MCF 10A (cell line): ENCODE data around the gene IER5L. TPM values are rescaled to one million over a fixed set of nuclear protein-coding genes. Genes with fewer than 3 reads are reported as not detected.

Experiments
- BruUV-seq: library from RNA; stranded (reverse); fragments of 400-500 nt; replicated peaks from 2 replicates; lab custom pipeline; 2021; lab: Mats Ljungman, UMichigan
- CTCF ChIA-PET: fragments of 300-600 bp; sonication (Branson Sonifier 250); formaldehyde crosslinking; extraction: SDS; loops from one replicate; lab custom pipeline; 2021; ENCODE audit warnings: antibody characterized with exemption, inconsistent platforms; lab: Yijun Ruan, JAX
- POLR2A ChIA-PET: fragments of 300-600, 350-650 bp; sonication (Branson Sonifier 250); formaldehyde crosslinking; extraction: SDS; loops from one replicate; lab custom pipeline; 2020; ENCODE audit warnings: antibody characterized with exemption, inconsistent platforms; lab: Yijun Ruan, JAX
- DNase-seq: peaks from one replicate; pipeline ENCODE4 v3.0.0-alpha.2; 2018; ENCODE audit not compliant: unreplicated experiment
- H3K27ac Mint-ChIP-seq: one replicate; pipeline ENCODE4 v1.8.0; 2022; ENCODE audit warnings: mild to moderate bottlenecking, low read depth, mixed read lengths; ENCODE audit not compliant: unreplicated experiment
- H3K27me3 Mint-ChIP-seq: one replicate; pipeline ENCODE4 v1.8.0; 2022; ENCODE audit warnings: mixed read lengths; ENCODE audit not compliant: insufficient read depth, unreplicated experiment
- H3K36me3 Mint-ChIP-seq: one replicate; pipeline ENCODE4 v1.8.0; 2022; ENCODE audit warnings: mild to moderate bottlenecking, moderate library complexity, mixed read lengths; ENCODE audit not compliant: insufficient read depth, unreplicated experiment
- H3K4me1 Mint-ChIP-seq: one replicate; pipeline ENCODE4 v1.8.0; 2022; ENCODE audit warnings: mixed read lengths; ENCODE audit not compliant: insufficient read depth, unreplicated experiment
- H3K4me3 Mint-ChIP-seq: one replicate; pipeline ENCODE4 v1.8.0; 2022; ENCODE audit warnings: mild to moderate bottlenecking, moderate library complexity, mixed read lengths; ENCODE audit not compliant: unreplicated experiment
- H3K9me3 Mint-ChIP-seq: one replicate; pipeline ENCODE4 v1.8.0; 2022; ENCODE audit warnings: mixed read lengths; ENCODE audit not compliant: unreplicated experiment
- intact Hi-C: fragments of 100-400 bp; cut with micrococcal nuclease; formaldehyde crosslinking; loops from 2 replicates; pipeline ENCODE4 v1.14.1; 2022
- total RNA-seq: library from RNA; stranded (reverse); gene quantifications from 2 replicates; pipeline ENCODE4 v1.2.3, GENCODE V29; 2022
- TF ChIP-seq, protein P1 (sequence below): fragments of 200-600 bp; IDR thresholded peaks from one replicate; pipeline ENCODE4 v1.8.0; 2022; ENCODE audit warnings: antibody characterized with exemption, mild to moderate bottlenecking; ENCODE audit not compliant: unreplicated experiment

Gene IER5L
- total RNA-seq, 1 experiment from 2014 or later = 13.4 TPM

DNA sequence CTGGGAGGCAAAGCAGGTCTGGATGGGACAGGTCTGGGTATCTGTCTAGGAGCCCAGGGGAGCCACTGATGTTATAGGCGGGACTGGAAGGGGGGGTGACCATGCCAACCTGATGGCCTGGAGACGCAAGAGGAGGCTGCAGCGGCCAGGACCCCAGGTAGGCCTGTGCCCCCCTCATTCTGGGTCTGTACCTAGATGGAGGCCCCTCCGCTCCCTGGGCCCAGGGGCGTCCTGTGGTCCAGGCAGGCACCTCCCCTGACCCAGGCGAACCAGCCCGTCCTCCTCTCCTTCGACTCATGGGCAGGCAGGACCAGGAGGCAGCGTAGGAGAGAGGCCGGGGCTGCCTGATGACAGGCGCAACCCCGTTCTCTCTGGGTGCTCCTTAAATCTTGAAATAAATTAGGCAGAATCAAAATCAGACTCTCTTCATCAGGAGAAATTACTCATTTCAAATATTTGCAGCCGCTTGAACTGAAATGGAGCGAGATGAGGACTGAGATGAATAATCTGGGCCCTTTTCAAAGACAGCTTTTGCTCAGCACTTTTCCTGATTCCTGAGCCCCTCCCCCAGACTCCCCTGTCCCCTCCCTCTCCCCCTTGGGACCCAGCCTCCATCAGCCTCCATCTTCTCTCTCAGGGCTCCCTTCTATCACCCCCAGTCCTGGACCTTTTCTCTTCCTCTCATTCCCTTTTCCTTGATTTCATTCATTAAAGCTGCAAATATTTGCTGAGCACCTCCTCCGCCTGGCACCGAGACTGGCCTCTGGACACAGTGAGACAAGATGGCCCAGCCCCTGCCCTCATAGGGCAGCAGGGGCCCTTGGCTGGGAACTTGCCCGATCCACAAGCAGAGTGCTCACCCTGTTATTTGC, 46.8 kb upstream of the IER5L start:
- TF ChIP-seq, protein P1, sequence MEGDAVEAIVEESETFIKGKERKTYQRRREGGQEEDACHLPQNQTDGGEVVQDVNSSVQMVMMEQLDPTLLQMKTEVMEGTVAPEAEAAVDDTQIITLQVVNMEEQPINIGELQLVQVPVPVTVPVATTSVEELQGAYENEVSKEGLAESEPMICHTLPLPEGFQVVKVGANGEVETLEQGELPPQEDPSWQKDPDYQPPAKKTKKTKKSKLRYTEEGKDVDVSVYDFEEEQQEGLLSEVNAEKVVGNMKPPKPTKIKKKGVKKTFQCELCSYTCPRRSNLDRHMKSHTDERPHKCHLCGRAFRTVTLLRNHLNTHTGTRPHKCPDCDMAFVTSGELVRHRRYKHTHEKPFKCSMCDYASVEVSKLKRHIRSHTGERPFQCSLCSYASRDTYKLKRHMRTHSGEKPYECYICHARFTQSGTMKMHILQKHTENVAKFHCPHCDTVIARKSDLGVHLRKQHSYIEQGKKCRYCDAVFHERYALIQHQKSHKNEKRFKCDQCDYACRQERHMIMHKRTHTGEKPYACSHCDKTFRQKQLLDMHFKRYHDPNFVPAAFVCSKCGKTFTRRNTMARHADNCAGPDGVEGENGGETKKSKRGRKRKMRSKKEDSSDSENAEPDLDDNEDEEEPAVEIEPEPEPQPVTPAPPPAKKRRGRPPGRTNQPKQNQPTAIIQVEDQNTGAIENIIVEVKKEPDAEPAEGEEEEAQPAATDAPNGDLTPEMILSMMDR = no peak
- Mint-ChIP-seq H3K36me3 (peaks cover under 1% of the 10 kb centered on the region), H3K27ac (no peak overlapping the region), H3K4me1 (peaks cover 4% of the 10 kb centered on the region), H3K27me3 (no peaks in the 10 kb centered on the region), H3K4me3 (no peak overlapping the region), H3K9me3 (no peaks in the 10 kb centered on the region)
- ChIA-PET CTCF (interaction anchor here (0.6 kb wide), 2 partner anchors 63 to 303 kb away, joined by 3 to 4 read pairs; no protein-coding TSS in a partner anchor), POLR2A (interaction anchor here (0.7 kb wide), 1 partner anchor 9 kb away, joined by 3 read pairs; no protein-coding TSS in a partner anchor)
- intact Hi-C loops = no loop called here
- no peak for DNase-seq
- BruUV-seq = no TSS peak

DNA sequence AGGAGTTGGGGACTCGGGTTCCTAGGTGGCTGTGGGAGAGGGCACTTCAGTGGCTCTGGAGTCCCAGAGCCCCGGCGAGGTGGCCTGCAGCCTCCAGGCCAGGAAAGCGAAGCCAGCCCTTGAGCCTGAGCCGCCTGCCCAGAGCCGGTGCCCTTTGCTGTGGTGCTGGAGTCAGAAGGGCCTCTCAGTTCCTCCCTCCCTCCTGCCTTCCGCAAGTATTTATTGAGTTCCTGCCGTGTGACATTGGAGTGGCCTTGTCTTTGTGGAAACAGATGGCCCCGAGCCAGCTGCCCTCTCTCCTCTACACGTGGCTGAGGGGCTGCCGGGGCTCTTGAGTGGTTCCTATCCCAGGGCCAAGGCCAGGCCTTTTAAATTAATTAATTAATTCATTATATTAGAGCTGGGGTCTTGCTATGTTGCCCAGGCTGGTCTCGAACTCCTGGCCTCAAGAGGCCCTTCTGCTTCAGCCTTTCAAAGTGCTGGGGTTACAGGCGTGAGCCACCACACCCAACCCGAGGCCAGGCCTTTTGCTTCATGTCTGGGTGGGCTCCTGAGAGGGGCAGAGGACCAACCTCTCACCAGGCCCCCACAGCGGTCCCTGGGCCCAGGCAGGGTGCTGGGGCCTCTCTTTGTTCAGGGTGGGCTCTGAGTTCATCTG, 45.6 kb upstream of the IER5L start:
- H3K4me3 Mint-ChIP-seq = no peak overlapping the region
- POLR2A ChIA-PET = no interaction called here
- TF ChIP-seq, protein P1 = no peak

GRCh38 chr9:129222819-129223218, 44.8 kb upstream of the IER5L start:
- POLR2A ChIA-PET = no interaction called here
- no peaks in the 10 kb centered on the region for H3K27me3 Mint-ChIP-seq
- H3K27ac Mint-ChIP-seq = no peak overlapping the region
- peaks cover 5% of the 10 kb centered on the region for H3K36me3 Mint-ChIP-seq
- no peak for DNase-seq
- no TSS peak for BruUV-seq
- intact Hi-C loops = no loop called here
- H3K4me3 Mint-ChIP-seq = no peak overlapping the region
- H3K4me1 Mint-ChIP-seq = peaks cover 4% of the 10 kb centered on the region
- CTCF ChIA-PET = no interaction called here
- no peaks in the 10 kb centered on the region for H3K9me3 Mint-ChIP-seq
- TF ChIP-seq, protein P1 = no peak

More for the DNA sequence above, 45.6 kb upstream of the IER5L start:
- Mint-ChIP-seq H3K36me3 (peaks cover 5% of the 10 kb centered on the region), H3K9me3 (no peaks in the 10 kb centered on the region), H3K4me1 (peaks cover 4% of the 10 kb centered on the region), H3K27me3 (no peaks in the 10 kb centered on the region), H3K27ac (no peak overlapping the region)
- intact Hi-C loops = no loop called here
- DNase-seq = no peak
- CTCF ChIA-PET = no interaction called here
- BruUV-seq = no TSS peak

GRCh38 chr9:129221979-129222635, 44.0 kb upstream of the IER5L start:
- H3K27ac Mint-ChIP-seq = no peak overlapping the region
- H3K4me3 Mint-ChIP-seq = no peak overlapping the region
- TF ChIP-seq, protein P1 = no peak
- no peak for DNase-seq
- BruUV-seq = no TSS peak
- POLR2A ChIA-PET = no interaction called here
- CTCF ChIA-PET = no interaction called here
- intact Hi-C loops = no loop called here
- peaks cover 4% of the 10 kb centered on the region for H3K4me1 Mint-ChIP-seq
- peaks cover 5% of the 10 kb centered on the region for H3K36me3 Mint-ChIP-seq
- no peaks in the 10 kb centered on the region for H3K9me3 Mint-ChIP-seq
- no peaks in the 10 kb centered on the region for H3K27me3 Mint-ChIP-seq
